Parathyroid adenoma (tissue), 2 donors: ENCODE results near the gene GARIN5A.

Experiments
- H2AFZ ChIP-seq: fragments of 300-600 bp; sonication (generic); one replicate; pipeline ENCODE4 v1.7.0; 2017; ENCODE audit warnings: antibody characterized with exemption, mild to moderate bottlenecking
- H3K27ac ChIP-seq: fragments of 300-600 bp; sonication (generic); one replicate; pipeline ENCODE4 v1.7.0; 2017
- H3K27me3 ChIP-seq: fragments of 300-600 bp; sonication (generic); one replicate; pipeline ENCODE4 v1.7.0; 2017; ENCODE audit warnings: low read length; ENCODE audit not compliant: control insufficient read depth, insufficient read depth
- H3K36me3 ChIP-seq: fragments of 300-600 bp; sonication (generic); one replicate; pipeline ENCODE4 v1.7.0; 2017; ENCODE audit warnings: low read length; ENCODE audit not compliant: control insufficient read depth, insufficient read depth
- H3K4me1 ChIP-seq: fragments of 300-600 bp; sonication (generic); one replicate; pipeline ENCODE4 v1.7.0; 2017; ENCODE audit warnings: control low read depth
- H3K4me2 ChIP-seq: fragments of 300-600 bp; sonication (generic); one replicate; pipeline ENCODE4 v1.7.0; 2017; ENCODE audit warnings: low read length
- H3K4me3 ChIP-seq: fragments of 300-600 bp; sonication (generic); one replicate; pipeline ENCODE4 v1.7.0; 2017; ENCODE audit warnings: low read depth, low read length
- H3K79me2 ChIP-seq: fragments of 300-600 bp; sonication (generic); one replicate; pipeline ENCODE4 v1.7.0; 2017; ENCODE audit warnings: control low read depth
- H3K9ac ChIP-seq: fragments of 300-600 bp; sonication (generic); one replicate; pipeline ENCODE4 v1.7.0; 2017; ENCODE audit warnings: mild to moderate bottlenecking
- H3K9me3 ChIP-seq: fragments of 300-600 bp; sonication (generic); one replicate; pipeline ENCODE4 v1.7.0; 2017; ENCODE audit warnings: low read length; ENCODE audit not compliant: control insufficient read depth
- TF ChIP-seq, protein P1 (sequence below): fragments of 300-600 bp; sonication (generic); IDR thresholded peaks from one replicate; pipeline ENCODE4 v1.7.0; 2017; ENCODE audit warnings: antibody characterized with exemption, mild to moderate bottlenecking
- donor health status: primary hyperparathyroidism.

GARIN5A gene

DNA sequence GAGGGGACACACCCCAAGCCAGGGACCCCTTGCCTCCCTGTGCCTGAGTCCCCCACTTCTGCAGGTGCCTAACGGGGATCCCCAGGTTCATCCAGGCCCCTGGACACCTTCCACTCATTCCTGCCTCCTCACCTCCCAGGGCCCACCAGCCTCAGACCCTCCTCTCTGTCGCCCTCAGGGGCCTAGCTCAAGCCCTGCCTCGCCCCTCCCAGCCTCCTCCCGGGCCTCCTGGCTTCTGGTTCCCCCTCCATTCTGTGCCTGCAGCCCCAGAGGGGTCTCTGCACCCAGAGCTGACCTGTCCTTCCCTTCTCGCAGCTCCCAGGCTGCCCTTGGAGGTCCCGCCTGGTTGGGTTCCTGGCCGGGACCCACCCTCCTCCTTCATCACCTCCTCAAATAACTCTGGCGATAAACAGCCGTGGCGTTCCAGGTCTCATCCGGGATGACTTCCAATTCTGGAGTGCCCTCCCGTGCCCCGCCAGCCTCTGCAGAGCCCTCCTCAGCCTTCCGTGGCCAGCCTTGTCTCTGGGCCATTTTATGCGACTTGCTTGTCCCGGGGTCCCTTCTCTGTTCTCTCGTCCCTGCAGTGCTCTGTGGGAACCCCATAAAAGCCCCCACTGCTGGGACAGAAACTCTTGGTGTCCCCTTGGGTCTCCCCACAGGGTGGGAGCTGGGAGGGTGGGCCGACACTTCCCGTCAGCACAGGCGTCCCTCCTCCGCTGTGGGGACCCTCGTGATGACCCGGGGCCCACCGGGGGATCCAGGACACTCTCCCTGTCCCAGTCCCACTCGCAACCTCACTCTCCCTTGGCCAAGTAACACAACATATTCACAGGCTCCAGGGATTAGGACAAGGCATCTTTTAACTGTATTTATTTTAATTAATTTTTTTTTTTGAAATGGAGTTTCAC is 25.2 kb upstream of the GARIN5A start:
- no peak overlapping the region for H3K4me2 ChIP-seq
- H3K4me1 ChIP-seq: no peaks in the 10 kb centered on the region
- no peak overlapping the region for H3K4me3 ChIP-seq
- no peak overlapping the region for H2AFZ ChIP-seq
- no peaks in the 10 kb centered on the region for H3K27me3 ChIP-seq
- H3K9me3 ChIP-seq: no peaks in the 10 kb centered on the region
- H3K9ac ChIP-seq: no peak overlapping the region
- TF ChIP-seq, protein P1, sequence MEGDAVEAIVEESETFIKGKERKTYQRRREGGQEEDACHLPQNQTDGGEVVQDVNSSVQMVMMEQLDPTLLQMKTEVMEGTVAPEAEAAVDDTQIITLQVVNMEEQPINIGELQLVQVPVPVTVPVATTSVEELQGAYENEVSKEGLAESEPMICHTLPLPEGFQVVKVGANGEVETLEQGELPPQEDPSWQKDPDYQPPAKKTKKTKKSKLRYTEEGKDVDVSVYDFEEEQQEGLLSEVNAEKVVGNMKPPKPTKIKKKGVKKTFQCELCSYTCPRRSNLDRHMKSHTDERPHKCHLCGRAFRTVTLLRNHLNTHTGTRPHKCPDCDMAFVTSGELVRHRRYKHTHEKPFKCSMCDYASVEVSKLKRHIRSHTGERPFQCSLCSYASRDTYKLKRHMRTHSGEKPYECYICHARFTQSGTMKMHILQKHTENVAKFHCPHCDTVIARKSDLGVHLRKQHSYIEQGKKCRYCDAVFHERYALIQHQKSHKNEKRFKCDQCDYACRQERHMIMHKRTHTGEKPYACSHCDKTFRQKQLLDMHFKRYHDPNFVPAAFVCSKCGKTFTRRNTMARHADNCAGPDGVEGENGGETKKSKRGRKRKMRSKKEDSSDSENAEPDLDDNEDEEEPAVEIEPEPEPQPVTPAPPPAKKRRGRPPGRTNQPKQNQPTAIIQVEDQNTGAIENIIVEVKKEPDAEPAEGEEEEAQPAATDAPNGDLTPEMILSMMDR: no peak
- no peaks in the 10 kb centered on the region for H3K79me2 ChIP-seq
- no peaks in the 10 kb centered on the region for H3K36me3 ChIP-seq
- H3K27ac ChIP-seq: no peak overlapping the region

DNA sequence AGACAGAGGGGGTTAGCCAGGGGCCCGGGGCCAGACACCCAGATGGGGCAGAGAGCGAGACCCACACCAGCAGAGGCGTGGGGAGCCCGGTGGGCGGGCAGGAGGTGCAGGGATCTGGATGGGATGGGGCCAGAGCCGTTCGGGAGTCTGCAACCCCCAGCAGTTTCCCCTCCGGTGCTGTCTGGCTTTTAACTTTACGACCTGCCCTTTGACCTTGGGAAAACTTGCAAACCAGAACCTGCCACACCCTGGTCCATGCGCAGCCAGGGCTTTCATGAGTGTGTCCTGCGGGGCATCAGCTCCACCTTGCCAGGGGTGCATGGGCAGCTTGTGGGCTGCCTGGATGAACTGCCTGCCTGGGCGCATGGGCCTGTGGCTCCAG is 24.5 kb upstream of the GARIN5A start:
- H3K9me3 ChIP-seq: no peaks in the 10 kb centered on the region
- H2AFZ ChIP-seq: no peak overlapping the region
- H3K27me3 ChIP-seq: no peaks in the 10 kb centered on the region
- no peaks in the 10 kb centered on the region for H3K4me1 ChIP-seq
- no peak overlapping the region for H3K4me2 ChIP-seq
- TF ChIP-seq, protein P1: no peak
- H3K9ac ChIP-seq: no peak overlapping the region
- no peak overlapping the region for H3K27ac ChIP-seq
- H3K79me2 ChIP-seq: no peaks in the 10 kb centered on the region
- H3K36me3 ChIP-seq: no peaks in the 10 kb centered on the region
- H3K4me3 ChIP-seq: no peak overlapping the region

DNA sequence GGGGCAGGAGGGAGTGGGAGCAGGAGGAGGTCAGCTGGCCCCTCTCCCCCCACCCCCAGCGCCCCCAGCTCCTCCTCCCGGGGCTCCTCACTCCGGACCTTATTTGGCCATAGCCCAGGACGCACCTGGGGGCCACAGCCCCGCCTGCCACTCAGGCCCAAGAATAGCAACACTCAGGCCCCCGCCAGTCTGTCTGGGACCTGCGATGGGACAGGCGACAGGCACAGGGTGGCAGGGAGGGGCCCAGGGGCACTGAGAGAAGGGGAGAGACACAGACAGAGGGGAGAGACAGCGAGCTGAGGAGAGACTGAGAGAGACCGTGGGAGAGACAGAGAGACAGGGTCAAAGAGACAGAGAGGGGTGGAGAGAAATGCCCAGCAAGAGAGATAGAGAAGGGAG is 24.1 kb upstream of the GARIN5A start:
- TF ChIP-seq, protein P1: no peak
- H3K9ac ChIP-seq: no peak overlapping the region

DNA sequence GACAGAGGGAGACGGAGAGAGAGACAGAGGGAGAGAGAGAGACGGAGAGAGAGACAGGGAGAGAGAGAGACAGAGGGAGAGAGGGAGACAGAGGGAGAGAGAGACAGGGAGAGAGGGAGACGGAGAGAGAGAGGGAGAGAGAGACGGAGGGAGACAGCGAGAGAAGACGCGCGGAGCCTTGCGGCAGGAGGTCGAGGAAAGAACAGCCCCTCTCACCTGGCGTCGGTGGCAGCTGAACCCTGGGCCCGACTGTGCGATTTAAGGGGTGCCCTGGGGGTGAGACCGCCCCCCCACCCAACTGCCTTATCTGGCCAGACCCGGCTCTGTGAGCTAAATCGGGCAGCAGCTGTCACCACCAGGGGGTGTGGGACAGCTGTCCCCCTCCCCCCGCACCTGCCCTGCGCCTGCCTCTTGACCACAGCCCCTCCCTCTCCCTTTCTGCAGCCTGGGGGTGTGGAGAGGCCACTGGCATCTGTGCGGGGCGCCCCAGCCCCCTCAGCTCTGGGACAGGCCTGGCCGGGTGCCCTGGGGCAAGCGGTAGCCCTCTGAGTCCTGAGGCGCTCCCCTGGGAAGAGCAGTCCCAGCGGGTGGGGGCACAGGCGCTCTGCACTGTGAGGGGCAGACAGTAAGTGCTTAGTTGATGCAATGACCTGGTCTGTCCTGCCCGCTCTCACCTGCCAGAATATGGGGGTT is 23.6 kb upstream of the GARIN5A start:
- TF ChIP-seq, protein P1: no peak
- Histone ChIP-seq H3K79me2 (no peaks in the 10 kb centered on the region), H3K9ac (no peak overlapping the region), H3K4me2 (no peak overlapping the region), H3K36me3 (no peaks in the 10 kb centered on the region), H3K27ac (no peak overlapping the region), H3K4me1 (no peaks in the 10 kb centered on the region), H3K4me3 (no peak overlapping the region), H3K27me3 (no peaks in the 10 kb centered on the region), H2AFZ (no peak overlapping the region), H3K9me3 (no peaks in the 10 kb centered on the region)

More for the DNA sequence above, 24.1 kb upstream of the GARIN5A start:
- Histone ChIP-seq H3K4me3 (no peak overlapping the region), H3K27ac (no peak overlapping the region), H3K79me2 (no peaks in the 10 kb centered on the region), H2AFZ (no peak overlapping the region), H3K4me2 (no peak overlapping the region), H3K4me1 (no peaks in the 10 kb centered on the region), H3K9me3 (no peaks in the 10 kb centered on the region), H3K27me3 (no peaks in the 10 kb centered on the region), H3K36me3 (no peaks in the 10 kb centered on the region)
